HepG2 (cell line): ENCODE measurements around the gene LHX1.

Experiments
- ARNTL ChIP-seq: sonication (generic); formaldehyde crosslinking; IDR thresholded peaks from 2 replicates; pipeline ENCODE4 v1.4.0; 2020; ENCODE audit warnings: mild to moderate bottlenecking, missing genetic modification reagents
- HNRNPK ChIP-seq: fragments of 200-400 bp; formaldehyde crosslinking; IDR thresholded peaks from 2 replicates; pipeline ENCODE4 v1.6.1; 2018; ENCODE audit warnings: low read length, low read depth, moderate library complexity, mild to moderate bottlenecking; ENCODE audit not compliant: poor library complexity, severe bottlenecking
- JUNB ChIP-seq: sonication (generic); formaldehyde crosslinking; IDR thresholded peaks from 2 replicates; pipeline ENCODE4 v1.8.0; 2022; ENCODE audit warnings: missing genetic modification reagents, mild to moderate bottlenecking, borderline replicate concordance
- PHF8 ChIP-seq: sonication (generic); formaldehyde crosslinking; IDR thresholded peaks from 2 replicates; pipeline ENCODE4 v1.5.0; 2020; ENCODE audit warnings: missing genetic modification reagents
- POLR2A ChIP-seq, 2 experiments: IDR thresholded peaks; 2 replicates each; pipeline ENCODE4 v1.6.1; 2011; ENCODE audit warnings: low read depth in 2 of 2, low read length in 2 of 2, mild to moderate bottlenecking in 1 of 2, moderate library complexity in 1 of 2; ENCODE audit not compliant: insufficient read depth in 1 of 2
- YY1 ChIP-seq: IDR thresholded peaks from 2 replicates; pipeline ENCODE4 v1.6.1; 2011; ENCODE audit warnings: low read length, low read depth, moderate library complexity, mild to moderate bottlenecking; ENCODE audit not compliant: insufficient read depth, insufficient replicate concordance
- ZNF431 ChIP-seq: sonication (generic); formaldehyde crosslinking; IDR thresholded peaks from 2 replicates; pipeline ENCODE4 v1.9.0; 2022; ENCODE audit warnings: missing genetic modification reagents, low read depth, mild to moderate bottlenecking, borderline replicate concordance
- ZNF776 ChIP-seq: sonication (generic); formaldehyde crosslinking; IDR thresholded peaks from 2 replicates; pipeline ENCODE4 v1.4.0; 2020; ENCODE audit warnings: mild to moderate bottlenecking, missing genetic modification reagents

DNA sequence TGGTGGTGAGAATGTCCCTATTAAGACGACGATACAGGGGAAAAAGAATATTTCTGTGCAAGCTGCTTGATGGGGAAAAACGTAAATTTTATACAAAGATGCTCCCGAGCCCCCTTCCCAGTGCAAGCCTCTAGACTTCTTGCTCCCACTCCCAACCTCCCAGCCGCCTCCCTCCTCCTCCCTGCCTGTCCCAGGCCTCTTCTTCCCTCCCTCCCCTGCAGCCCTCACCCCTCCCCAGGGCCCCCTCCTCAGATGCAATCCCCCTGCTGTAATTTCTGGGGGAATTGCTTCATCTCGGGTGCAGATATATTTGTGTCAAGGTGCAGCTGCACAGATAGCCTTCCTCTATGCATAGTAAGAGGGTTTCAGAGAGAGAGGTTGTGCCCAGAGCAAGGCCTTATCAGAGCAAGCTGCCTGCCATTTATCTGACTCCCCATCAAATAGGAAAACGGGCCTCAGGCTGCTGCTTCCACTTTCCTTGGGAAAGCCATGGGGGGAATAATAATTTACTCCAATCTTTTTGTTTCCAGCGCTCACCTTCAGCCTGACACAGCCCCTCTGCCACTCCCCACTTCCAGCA lies 47.4 kb upstream of the LHX1 start:
- TF ChIP-seq PHF8 (no peak), ZNF776 (CRISPR knock-in tag) (no peak), ARNTL (CRISPR knock-in tag) (no peak), POLR2A (IDR thresholded peaks at IDR 0.05; ENCODE audit: insufficient read depth in 1 of 2, low read depth in 2 of 2, low read length in 2 of 2) (no peak), ZNF431 (no peak), JUNB (CRISPR knock-in tag) (no peak), HNRNPK (no peak), YY1 (no peak)
